ENCODE results near the gene AEBP2.
"Not testable (repeated sequence)": the region's sequence is repeated elsewhere in the genome, so short reads cannot be mapped to it uniquely, and the experiment has no call there.

Gene AEBP2

GRCh38 chr12:19439059-19440018 lies at the start of gene AEBP2:
TSS of gene AEBP2 (plus strand) at chr12:19439492. CDS start at chr12:19439700, 208 bp downstream.
- DNase-seq = peak; percentile 50

- no peak for DNase-seq
Measured at GRCh38 chr12:19390051-19390598, 49.2 kb upstream of the AEBP2 start.

- DNase-seq = not testable (repeated sequence)
Measured at GRCh38 chr12:19392644-19393043, 46.6 kb upstream of the AEBP2 start.

- DNase-seq = no peak
Measured at GRCh38 chr12:19394385-19394784, 44.9 kb upstream of the AEBP2 start.

GRCh38 chr12:19397534-19397933 lies 41.8 kb upstream of the AEBP2 start:
- no peak for DNase-seq

- no peak for DNase-seq
Measured at GRCh38 chr12:19398376-19399363, 40.6 kb upstream of the AEBP2 start.

- not testable (repeated sequence) for DNase-seq
Measured at GRCh38 chr12:19400649-19401285, 38.5 kb upstream of the AEBP2 start.

GRCh38 chr12:19402211-19402610 lies 37.1 kb upstream of the AEBP2 start:
- DNase-seq = no peak

- DNase-seq = no peak
Measured at GRCh38 chr12:19402743-19403431, 36.4 kb upstream of the AEBP2 start.

- no peak for DNase-seq
Measured at GRCh38 chr12:19404242-19404880, 34.9 kb upstream of the AEBP2 start.

GRCh38 chr12:19409376-19409775 lies 29.9 kb upstream of the AEBP2 start:
- DNase-seq = no peak

- DNase-seq = no peak
Measured at GRCh38 chr12:19410211-19410610, 29.1 kb upstream of the AEBP2 start.

- DNase-seq = no peak
Measured at GRCh38 chr12:19410629-19411185, 28.6 kb upstream of the AEBP2 start.

- DNase-seq = no peak
Measured at GRCh38 chr12:19411234-19412204, 27.8 kb upstream of the AEBP2 start.

GRCh38 chr12:19412844-19413243 lies 26.4 kb upstream of the AEBP2 start:
- DNase-seq = no peak

GRCh38 chr12:19413582-19413981 lies 25.7 kb upstream of the AEBP2 start:
- not testable (repeated sequence) for DNase-seq

GRCh38 chr12:19415563-19415962 lies 23.7 kb upstream of the AEBP2 start:
- no peak for DNase-seq

GRCh38 chr12:19419086-19419485 lies 20.2 kb upstream of the AEBP2 start:
- DNase-seq = no peak

GRCh38 chr12:19421503-19422282 lies 17.6 kb upstream of the AEBP2 start:
- no peak for DNase-seq
